Astrocyte (in vitro differentiated cells and primary cell): ENCODE results near the gene HMCN2. TPM values are rescaled to one million over a fixed set of nuclear protein-coding genes. Genes with fewer than 3 reads are reported as not detected.

Experiments
- DNase-seq: peaks from one replicate; pipeline ENCODE4 v3.0.0-alpha.2; 2010; ENCODE audit warnings: low read depth
- FAIRE-seq: peaks from 2 replicates; lab custom pipeline; 2011; peaks lifted over from hg19 to GRCh38; lab: Jason Lieb, UNC
- H2AFZ ChIP-seq: 2 replicates; pipeline ENCODE4 v1.6.0; 2012; ENCODE audit warnings: low read depth, low read length, inconsistent platforms
- H3K27ac ChIP-seq: 2 replicates; pipeline ENCODE4 v1.5.1; 2011; ENCODE audit warnings: low read depth, low read length, inconsistent platforms
- H3K27me3 ChIP-seq: 2 replicates; pipeline ENCODE4 v1.6.0; 2011; ENCODE audit warnings: low read length, inconsistent platforms; ENCODE audit not compliant: insufficient read depth
- H3K36me3 ChIP-seq: 2 replicates; pipeline ENCODE4 v1.5.1; 2011; ENCODE audit warnings: low read length, inconsistent platforms; ENCODE audit not compliant: insufficient read depth
- H3K4me1 ChIP-seq: 2 replicates; pipeline ENCODE4 v1.5.1; 2011; ENCODE audit warnings: low read length, inconsistent platforms; ENCODE audit not compliant: insufficient read depth
- H3K4me2 ChIP-seq: 2 replicates; pipeline ENCODE4 v1.6.0; 2012; ENCODE audit warnings: low read length, inconsistent platforms
- H3K4me3 ChIP-seq: 2 replicates; pipeline ENCODE4 v1.5.1; 2011; ENCODE audit warnings: low read depth, mild to moderate bottlenecking, low read length, inconsistent platforms; ENCODE audit not compliant: insufficient read depth
- H3K79me2 ChIP-seq: 2 replicates; pipeline ENCODE4 v1.6.0; 2012; ENCODE audit warnings: mild to moderate bottlenecking, low read length, inconsistent platforms; ENCODE audit not compliant: insufficient read depth
- H3K9ac ChIP-seq: 2 replicates; pipeline ENCODE4 v1.6.0; 2012; ENCODE audit warnings: mild to moderate bottlenecking, low read length, inconsistent platforms
- H3K9me3 ChIP-seq: 2 replicates; pipeline ENCODE4 v1.5.1; 2012; ENCODE audit warnings: low read depth, mild to moderate bottlenecking, low read length, inconsistent platforms; ENCODE audit not compliant: insufficient read depth
- H4K20me1 ChIP-seq: 2 replicates; pipeline ENCODE4 v1.6.0; 2012; ENCODE audit warnings: low read length, inconsistent platforms; ENCODE audit not compliant: insufficient read depth
- H3K27ac Mint-ChIP-seq: one replicate; pipeline ENCODE4 v1.8.0; 2021; ENCODE audit warnings: mild to moderate bottlenecking, mixed read lengths; ENCODE audit not compliant: unreplicated experiment
- H3K27me3 Mint-ChIP-seq: one replicate; pipeline ENCODE4 v1.8.0; 2021; ENCODE audit warnings: low read depth, mixed read lengths; ENCODE audit not compliant: unreplicated experiment
- H3K36me3 Mint-ChIP-seq: one replicate; pipeline ENCODE4 v1.8.0; 2021; ENCODE audit warnings: low read depth, mixed read lengths; ENCODE audit not compliant: unreplicated experiment
- H3K4me1 Mint-ChIP-seq: one replicate; pipeline ENCODE4 v1.8.0; 2021; ENCODE audit warnings: low read depth, mixed read lengths; ENCODE audit not compliant: unreplicated experiment
- H3K4me3 Mint-ChIP-seq: one replicate; pipeline ENCODE4 v1.8.0; 2021; ENCODE audit warnings: mild to moderate bottlenecking, moderate library complexity, mixed read lengths; ENCODE audit not compliant: unreplicated experiment
- H3K9me3 Mint-ChIP-seq: one replicate; pipeline ENCODE4 v1.8.0; 2021; ENCODE audit warnings: mild to moderate bottlenecking, mixed read lengths; ENCODE audit not compliant: unreplicated experiment
- EZH2 ChIP-seq: IDR thresholded peaks from 2 replicates; pipeline ENCODE4 v1.6.1; 2012; ENCODE audit warnings: mild to moderate bottlenecking, low read length, inconsistent platforms; ENCODE audit not compliant: insufficient read depth
- total RNA-seq: library from RNA; stranded (reverse); gene quantifications from 2 replicates; pipeline ENCODE4 v1.2.1, GENCODE V29; 2021
- TF ChIP-seq, protein P1 (sequence below): IDR thresholded peaks from 2 replicates; pipeline ENCODE4 v1.5.1; 2011; ENCODE audit warnings: low read depth, mild to moderate bottlenecking, inconsistent platforms, low read length, moderate library complexity; ENCODE audit not compliant: insufficient read depth

Gene HMCN2
- total RNA-seq, 1 donor from 2014 or later: 1.6 TPM

DNA sequence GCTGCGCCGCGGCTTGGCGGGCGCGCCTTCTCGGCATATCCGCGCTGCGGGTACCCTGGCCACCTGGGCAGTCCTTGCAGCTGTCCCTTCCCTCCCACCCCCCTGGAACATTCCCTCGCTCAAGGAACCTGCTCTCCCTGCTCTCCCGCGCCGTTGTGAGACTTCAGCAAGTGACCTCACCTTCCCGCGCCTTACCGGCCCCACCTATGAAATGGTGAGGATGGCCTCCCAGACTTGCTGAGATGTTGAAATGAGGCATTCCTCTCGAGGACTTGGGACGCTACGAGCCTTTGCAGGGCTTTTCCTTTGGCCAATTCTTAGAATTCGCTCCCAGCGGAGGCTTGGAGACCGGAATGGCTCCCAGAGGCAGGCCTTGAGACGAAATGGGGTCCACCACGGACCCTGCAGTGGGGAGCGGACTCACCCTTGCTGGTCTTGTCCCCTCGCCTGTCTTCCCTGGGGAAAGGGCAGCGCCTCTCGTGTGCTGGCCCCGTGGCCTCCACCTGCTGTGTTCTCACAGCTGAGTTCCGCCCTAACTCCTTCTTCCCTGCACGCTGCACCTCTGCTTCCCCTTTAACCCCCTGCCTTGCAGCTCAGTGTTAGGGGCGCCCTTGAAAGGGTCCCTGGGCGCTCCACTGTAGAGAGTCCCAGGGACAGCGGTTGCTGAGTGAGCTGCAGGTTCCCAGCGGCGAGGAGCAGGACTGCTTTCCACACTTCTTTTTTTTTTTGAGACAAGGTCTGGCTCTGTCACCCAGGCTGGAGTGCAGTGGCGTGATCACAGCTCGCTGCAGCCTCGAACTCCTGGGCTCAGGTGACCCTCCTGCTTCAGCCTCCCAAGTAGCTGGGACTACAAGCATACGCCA lies 907 bp downstream of the HMCN2 start:
- peaks cover 10% of the 10 kb centered on the region for H3K4me1 Mint-ChIP-seq
- Histone ChIP-seq H3K9ac (no peak overlapping the region), H3K27me3 (peaks cover 63% of the 10 kb centered on the region), H3K79me2 (no peaks in the 10 kb centered on the region), H3K4me3 (no peak overlapping the region), H2AFZ (no peak overlapping the region), H3K36me3 (no peaks in the 10 kb centered on the region), H4K20me1 (no peaks in the 10 kb centered on the region), H3K4me1 (peaks cover 2% of the 10 kb centered on the region), H3K4me2 (no peak overlapping the region), H3K9me3 (no peaks in the 10 kb centered on the region), H3K27ac (no peak overlapping the region)
- H3K27me3 Mint-ChIP-seq: peaks cover 60% of the 10 kb centered on the region
- no peaks in the 10 kb centered on the region for H3K9me3 Mint-ChIP-seq
- H3K4me3 Mint-ChIP-seq: no peak overlapping the region
- no peak overlapping the region for H3K27ac Mint-ChIP-seq
- no peaks in the 10 kb centered on the region for H3K36me3 Mint-ChIP-seq
- FAIRE-seq (no peak), DNase-seq (no peak)
- peak; percentile 23 for TF ChIP-seq EZH2
- TF ChIP-seq, protein P1, sequence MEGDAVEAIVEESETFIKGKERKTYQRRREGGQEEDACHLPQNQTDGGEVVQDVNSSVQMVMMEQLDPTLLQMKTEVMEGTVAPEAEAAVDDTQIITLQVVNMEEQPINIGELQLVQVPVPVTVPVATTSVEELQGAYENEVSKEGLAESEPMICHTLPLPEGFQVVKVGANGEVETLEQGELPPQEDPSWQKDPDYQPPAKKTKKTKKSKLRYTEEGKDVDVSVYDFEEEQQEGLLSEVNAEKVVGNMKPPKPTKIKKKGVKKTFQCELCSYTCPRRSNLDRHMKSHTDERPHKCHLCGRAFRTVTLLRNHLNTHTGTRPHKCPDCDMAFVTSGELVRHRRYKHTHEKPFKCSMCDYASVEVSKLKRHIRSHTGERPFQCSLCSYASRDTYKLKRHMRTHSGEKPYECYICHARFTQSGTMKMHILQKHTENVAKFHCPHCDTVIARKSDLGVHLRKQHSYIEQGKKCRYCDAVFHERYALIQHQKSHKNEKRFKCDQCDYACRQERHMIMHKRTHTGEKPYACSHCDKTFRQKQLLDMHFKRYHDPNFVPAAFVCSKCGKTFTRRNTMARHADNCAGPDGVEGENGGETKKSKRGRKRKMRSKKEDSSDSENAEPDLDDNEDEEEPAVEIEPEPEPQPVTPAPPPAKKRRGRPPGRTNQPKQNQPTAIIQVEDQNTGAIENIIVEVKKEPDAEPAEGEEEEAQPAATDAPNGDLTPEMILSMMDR: no peak

DNA sequence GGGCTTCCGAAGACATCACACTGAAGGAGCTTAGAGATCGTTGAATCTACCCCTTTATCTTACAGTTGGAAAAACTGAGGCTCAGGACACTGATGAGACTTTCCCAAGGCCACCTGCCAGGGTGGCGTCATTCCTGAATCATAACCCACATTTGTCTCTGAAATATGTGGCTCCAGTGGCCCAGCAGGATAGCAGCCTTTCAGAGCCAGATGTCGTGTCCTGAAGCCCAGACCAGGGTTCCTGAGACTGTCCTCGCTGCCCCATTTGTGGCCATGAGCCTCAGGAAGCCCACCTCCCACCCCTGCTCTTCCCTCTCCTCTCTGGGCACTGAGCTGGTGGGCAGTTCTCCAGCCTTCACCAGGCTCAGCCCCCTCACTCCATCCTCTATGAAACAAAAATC lies 2.4 kb downstream of the HMCN2 start:
- no peak overlapping the region for H3K4me2 ChIP-seq
- Mint-ChIP-seq H3K4me3 (peak overlapping the region; percentile 13), H3K36me3 (no peaks in the 10 kb centered on the region), H3K27ac (no peak overlapping the region), H3K27me3 (peaks cover 48% of the 10 kb centered on the region), H3K9me3 (no peaks in the 10 kb centered on the region), H3K4me1 (peaks cover 5% of the 10 kb centered on the region)
- H3K4me1 ChIP-seq: peaks cover 2% of the 10 kb centered on the region
- no peak overlapping the region for H3K9ac ChIP-seq
- FAIRE-seq: no peak
- H4K20me1 ChIP-seq: no peaks in the 10 kb centered on the region
- H2AFZ ChIP-seq: no peak overlapping the region
- H3K27ac ChIP-seq: no peak overlapping the region
- H3K4me3 ChIP-seq: no peak overlapping the region
- TF ChIP-seq, protein P1: no peak
- TF ChIP-seq EZH2: no peak
- no peaks in the 10 kb centered on the region for H3K9me3 ChIP-seq
- no peaks in the 10 kb centered on the region for H3K79me2 ChIP-seq
- DNase-seq: no peak
- no peaks in the 10 kb centered on the region for H3K36me3 ChIP-seq
- peaks cover 51% of the 10 kb centered on the region for H3K27me3 ChIP-seq
